PFSK-1 (cell line): ENCODE results near the gene MTA3.

Source experiments
- FOXP2 ChIP-seq: optimal IDR thresholded peaks from 2 replicates; pipeline ENCODE3; 2011; ENCODE audit warnings: borderline replicate concordance, control low read depth, inconsistent platforms; ENCODE audit not compliant: insufficient read depth; ENCODE audit errors: extremely low read length, extremely low read depth
- POLR2AphosphoS5 ChIP-seq: IDR thresholded peaks from 2 replicates; pipeline ENCODE4 v1.6.1; 2012; ENCODE audit warnings: low read depth, mild to moderate bottlenecking, control low read depth, low read length, moderate library complexity
- SIN3A ChIP-seq: IDR thresholded peaks from 2 replicates; pipeline ENCODE4 v1.6.1; 2012; ENCODE audit warnings: mild to moderate bottlenecking, low read length, moderate library complexity, borderline replicate concordance; ENCODE audit not compliant: insufficient read depth
- TAF1 ChIP-seq: IDR thresholded peaks from 2 replicates; pipeline ENCODE4 v1.6.1; 2012; ENCODE audit warnings: low read length, control low read depth, borderline replicate concordance; ENCODE audit not compliant: insufficient read depth
- TF ChIP-seq, protein P1 (sequence below), 2 experiments: IDR thresholded peaks; 2 replicates each; pipeline versions ENCODE4 v1.6.1 to v1.8.0; 2011 to 2012; ENCODE audit warnings: low read depth in 2 of 2, low read length in 2 of 2, control low read depth in 1 of 2, inconsistent platforms in 1 of 2, mild to moderate bottlenecking in 1 of 2, moderate library complexity in 1 of 2; ENCODE audit not compliant: insufficient read depth in 1 of 2

DNA sequence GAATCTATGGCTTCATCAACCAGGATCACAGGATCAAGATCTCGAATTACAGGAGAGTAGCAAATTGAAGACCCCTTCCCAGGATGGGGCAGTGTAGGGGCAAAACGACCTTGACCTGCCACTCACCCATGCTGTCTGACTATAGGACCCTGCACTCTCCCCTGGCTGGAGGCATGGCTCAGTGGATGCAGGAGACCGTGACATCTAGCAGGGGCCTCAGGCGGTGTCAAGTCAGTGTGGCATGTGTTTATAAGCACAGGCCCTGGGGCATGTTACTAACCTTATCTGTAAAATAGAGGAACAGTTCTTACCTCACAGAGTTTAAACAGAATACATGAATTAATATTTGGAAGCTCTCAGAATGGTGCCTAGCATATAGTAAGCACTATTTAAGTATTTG is 220.4 kb downstream of the MTA3 start:
- TF ChIP-seq POLR2AphosphoS5 (no peak), TAF1 (no peak), SIN3A (no peak), FOXP2 (no peak)
- TF ChIP-seq, protein P1, sequence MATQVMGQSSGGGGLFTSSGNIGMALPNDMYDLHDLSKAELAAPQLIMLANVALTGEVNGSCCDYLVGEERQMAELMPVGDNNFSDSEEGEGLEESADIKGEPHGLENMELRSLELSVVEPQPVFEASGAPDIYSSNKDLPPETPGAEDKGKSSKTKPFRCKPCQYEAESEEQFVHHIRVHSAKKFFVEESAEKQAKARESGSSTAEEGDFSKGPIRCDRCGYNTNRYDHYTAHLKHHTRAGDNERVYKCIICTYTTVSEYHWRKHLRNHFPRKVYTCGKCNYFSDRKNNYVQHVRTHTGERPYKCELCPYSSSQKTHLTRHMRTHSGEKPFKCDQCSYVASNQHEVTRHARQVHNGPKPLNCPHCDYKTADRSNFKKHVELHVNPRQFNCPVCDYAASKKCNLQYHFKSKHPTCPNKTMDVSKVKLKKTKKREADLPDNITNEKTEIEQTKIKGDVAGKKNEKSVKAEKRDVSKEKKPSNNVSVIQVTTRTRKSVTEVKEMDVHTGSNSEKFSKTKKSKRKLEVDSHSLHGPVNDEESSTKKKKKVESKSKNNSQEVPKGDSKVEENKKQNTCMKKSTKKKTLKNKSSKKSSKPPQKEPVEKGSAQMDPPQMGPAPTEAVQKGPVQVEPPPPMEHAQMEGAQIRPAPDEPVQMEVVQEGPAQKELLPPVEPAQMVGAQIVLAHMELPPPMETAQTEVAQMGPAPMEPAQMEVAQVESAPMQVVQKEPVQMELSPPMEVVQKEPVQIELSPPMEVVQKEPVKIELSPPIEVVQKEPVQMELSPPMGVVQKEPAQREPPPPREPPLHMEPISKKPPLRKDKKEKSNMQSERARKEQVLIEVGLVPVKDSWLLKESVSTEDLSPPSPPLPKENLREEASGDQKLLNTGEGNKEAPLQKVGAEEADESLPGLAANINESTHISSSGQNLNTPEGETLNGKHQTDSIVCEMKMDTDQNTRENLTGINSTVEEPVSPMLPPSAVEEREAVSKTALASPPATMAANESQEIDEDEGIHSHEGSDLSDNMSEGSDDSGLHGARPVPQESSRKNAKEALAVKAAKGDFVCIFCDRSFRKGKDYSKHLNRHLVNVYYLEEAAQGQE (IDR thresholded peaks at IDR 0.05; ENCODE audit: insufficient read depth in 1 of 2, low read depth in 2 of 2, low read length in 2 of 2), result no peak
